ENCODE results near the gene TDRD7. TPM values are rescaled to one million over a fixed set of nuclear protein-coding genes. Genes with fewer than 3 reads are reported as not detected.

TDRD7 gene
- total RNA-seq, 1 donor from 2014 or later: 20.4 TPM

DNA sequence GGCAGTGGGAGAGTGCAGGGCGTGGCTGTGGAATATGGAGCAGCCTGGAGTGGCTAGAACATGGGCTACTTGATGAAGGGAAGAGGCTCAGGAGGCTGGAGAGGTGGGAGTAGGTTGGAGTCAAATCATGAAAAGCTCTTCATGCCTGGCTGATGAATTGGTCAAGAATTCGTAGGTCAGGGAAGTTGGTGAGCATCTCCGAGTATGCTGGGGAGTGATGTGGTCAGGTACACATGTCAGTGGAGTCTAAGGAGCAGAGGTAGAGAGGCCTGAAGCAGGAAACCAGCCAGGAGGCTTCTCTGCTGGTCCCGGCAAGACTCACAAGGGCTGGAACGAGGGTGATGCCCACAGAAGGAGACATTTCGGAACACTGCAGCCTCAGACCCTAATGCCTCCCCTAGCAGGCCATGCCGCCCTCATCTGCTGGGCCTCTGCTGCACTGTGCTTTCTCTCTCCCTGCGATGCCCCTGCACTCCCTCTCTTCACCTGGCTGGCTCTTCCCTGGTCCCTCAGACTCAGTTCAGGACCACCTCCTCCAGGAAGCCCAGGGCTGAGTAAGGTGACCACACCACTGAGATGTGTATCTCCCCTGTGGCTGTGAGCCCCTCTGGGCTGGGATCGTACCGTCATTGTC lies 123.2 kb downstream of the TDRD7 start:
- Histone ChIP-seq H3K4me1 (ENCODE audit: insufficient read depth, low read length) (no peaks in the 10 kb centered on the region), H3K79me2 (ENCODE audit: insufficient read depth, low read length) (no peaks in the 10 kb centered on the region), H3K4me2 (ENCODE audit: low read length) (no peak overlapping the region), H4K20me1 (ENCODE audit: insufficient read depth, low read length) (no peaks in the 10 kb centered on the region), H3K4me3 (ENCODE audit: insufficient read depth, low read depth, low read length) (no peak overlapping the region), H3K27me3 (ENCODE audit: insufficient read depth, low read length) (no peaks in the 10 kb centered on the region), H3K9ac (ENCODE audit: low read length) (no peak overlapping the region), H3K36me3 (ENCODE audit: insufficient read depth, low read length) (no peaks in the 10 kb centered on the region), H3K27ac (ENCODE audit: low read depth, low read length) (no peak overlapping the region), H3K9me3 (ENCODE audit: insufficient read depth, low read depth, low read length) (no peaks in the 10 kb centered on the region), H2AFZ (ENCODE audit: low read depth, low read length) (no peak overlapping the region)
- FAIRE-seq: no peak
- H3K4me3 Mint-ChIP-seq (ENCODE audit: unreplicated experiment): no peak overlapping the region
- DNase-seq (ENCODE audit: low read depth): no peak
- no peak overlapping the region for H3K27ac Mint-ChIP-seq (ENCODE audit: unreplicated experiment)
- TF ChIP-seq, protein P1, sequence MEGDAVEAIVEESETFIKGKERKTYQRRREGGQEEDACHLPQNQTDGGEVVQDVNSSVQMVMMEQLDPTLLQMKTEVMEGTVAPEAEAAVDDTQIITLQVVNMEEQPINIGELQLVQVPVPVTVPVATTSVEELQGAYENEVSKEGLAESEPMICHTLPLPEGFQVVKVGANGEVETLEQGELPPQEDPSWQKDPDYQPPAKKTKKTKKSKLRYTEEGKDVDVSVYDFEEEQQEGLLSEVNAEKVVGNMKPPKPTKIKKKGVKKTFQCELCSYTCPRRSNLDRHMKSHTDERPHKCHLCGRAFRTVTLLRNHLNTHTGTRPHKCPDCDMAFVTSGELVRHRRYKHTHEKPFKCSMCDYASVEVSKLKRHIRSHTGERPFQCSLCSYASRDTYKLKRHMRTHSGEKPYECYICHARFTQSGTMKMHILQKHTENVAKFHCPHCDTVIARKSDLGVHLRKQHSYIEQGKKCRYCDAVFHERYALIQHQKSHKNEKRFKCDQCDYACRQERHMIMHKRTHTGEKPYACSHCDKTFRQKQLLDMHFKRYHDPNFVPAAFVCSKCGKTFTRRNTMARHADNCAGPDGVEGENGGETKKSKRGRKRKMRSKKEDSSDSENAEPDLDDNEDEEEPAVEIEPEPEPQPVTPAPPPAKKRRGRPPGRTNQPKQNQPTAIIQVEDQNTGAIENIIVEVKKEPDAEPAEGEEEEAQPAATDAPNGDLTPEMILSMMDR (IDR thresholded peaks at IDR 0.05; ENCODE audit: insufficient read depth, low read depth, low read length): no peak
- no peak for TF ChIP-seq EZH2 (IDR thresholded peaks at IDR 0.05; ENCODE audit: insufficient read depth, low read length)
- H3K9me3 Mint-ChIP-seq (ENCODE audit: unreplicated experiment): peaks cover 8% of the 10 kb centered on the region
- no peaks in the 10 kb centered on the region for H3K36me3 Mint-ChIP-seq (ENCODE audit: low read depth, unreplicated experiment)
- H3K4me1 Mint-ChIP-seq (ENCODE audit: low read depth, unreplicated experiment): no peaks in the 10 kb centered on the region
- peaks cover 25% of the 10 kb centered on the region for H3K27me3 Mint-ChIP-seq (ENCODE audit: low read depth, unreplicated experiment)

GRCh38 chr9:97535771-97536170 lies 123.9 kb downstream of the TDRD7 start:
- H3K4me1 ChIP-seq (ENCODE audit: insufficient read depth, low read length): no peaks in the 10 kb centered on the region
- FAIRE-seq (no peak), DNase-seq (ENCODE audit: low read depth) (no peak)
- no peaks in the 10 kb centered on the region for H3K79me2 ChIP-seq (ENCODE audit: insufficient read depth, low read length)
- Mint-ChIP-seq H3K36me3 (ENCODE audit: low read depth, unreplicated experiment) (no peaks in the 10 kb centered on the region), H3K27me3 (ENCODE audit: low read depth, unreplicated experiment) (peaks cover 23% of the 10 kb centered on the region), H3K4me3 (ENCODE audit: unreplicated experiment) (no peak overlapping the region), H3K27ac (ENCODE audit: unreplicated experiment) (no peak overlapping the region), H3K9me3 (ENCODE audit: unreplicated experiment) (peaks cover 8% of the 10 kb centered on the region), H3K4me1 (ENCODE audit: low read depth, unreplicated experiment) (no peaks in the 10 kb centered on the region)
- H3K9ac ChIP-seq (ENCODE audit: low read length): no peak overlapping the region
- no peak for TF ChIP-seq EZH2 (IDR thresholded peaks at IDR 0.05; ENCODE audit: insufficient read depth, low read length)
- TF ChIP-seq, protein P1 (IDR thresholded peaks at IDR 0.05; ENCODE audit: insufficient read depth, low read depth, low read length): no peak
- H4K20me1 ChIP-seq (ENCODE audit: insufficient read depth, low read length): no peaks in the 10 kb centered on the region
- H3K4me3 ChIP-seq (ENCODE audit: insufficient read depth, low read depth, low read length): no peak overlapping the region
- no peaks in the 10 kb centered on the region for H3K36me3 ChIP-seq (ENCODE audit: insufficient read depth, low read length)
- no peak overlapping the region for H3K4me2 ChIP-seq (ENCODE audit: low read length)
- no peak overlapping the region for H2AFZ ChIP-seq (ENCODE audit: low read depth, low read length)
- no peak overlapping the region for H3K27ac ChIP-seq (ENCODE audit: low read depth, low read length)
- H3K9me3 ChIP-seq (ENCODE audit: insufficient read depth, low read depth, low read length): no peaks in the 10 kb centered on the region
- H3K27me3 ChIP-seq (ENCODE audit: insufficient read depth, low read length): no peaks in the 10 kb centered on the region

GRCh38 chr9:97536480-97536879 lies 124.6 kb downstream of the TDRD7 start:
- no peaks in the 10 kb centered on the region for H4K20me1 ChIP-seq (ENCODE audit: insufficient read depth, low read length)
- Mint-ChIP-seq H3K36me3 (ENCODE audit: low read depth, unreplicated experiment) (no peaks in the 10 kb centered on the region), H3K9me3 (ENCODE audit: unreplicated experiment) (peaks cover 8% of the 10 kb centered on the region), H3K4me3 (ENCODE audit: unreplicated experiment) (no peak overlapping the region), H3K4me1 (ENCODE audit: low read depth, unreplicated experiment) (no peaks in the 10 kb centered on the region), H3K27ac (ENCODE audit: unreplicated experiment) (no peak overlapping the region), H3K27me3 (ENCODE audit: low read depth, unreplicated experiment) (peaks cover 23% of the 10 kb centered on the region)
- TF ChIP-seq EZH2 (IDR thresholded peaks at IDR 0.05; ENCODE audit: insufficient read depth, low read length): no peak
- TF ChIP-seq, protein P1 (IDR thresholded peaks at IDR 0.05; ENCODE audit: insufficient read depth, low read depth, low read length): no peak
- no peak overlapping the region for H3K9ac ChIP-seq (ENCODE audit: low read length)
- no peaks in the 10 kb centered on the region for H3K79me2 ChIP-seq (ENCODE audit: insufficient read depth, low read length)
- no peaks in the 10 kb centered on the region for H3K27me3 ChIP-seq (ENCODE audit: insufficient read depth, low read length)
- no peak overlapping the region for H3K4me2 ChIP-seq (ENCODE audit: low read length)
- H3K4me1 ChIP-seq (ENCODE audit: insufficient read depth, low read length): no peaks in the 10 kb centered on the region
- H3K36me3 ChIP-seq (ENCODE audit: insufficient read depth, low read length): no peaks in the 10 kb centered on the region
- no peak for DNase-seq (ENCODE audit: low read depth)
- H3K9me3 ChIP-seq (ENCODE audit: insufficient read depth, low read depth, low read length): no peaks in the 10 kb centered on the region
- no peak overlapping the region for H3K27ac ChIP-seq (ENCODE audit: low read depth, low read length)
- no peak overlapping the region for H3K4me3 ChIP-seq (ENCODE audit: insufficient read depth, low read depth, low read length)
- no peak overlapping the region for H2AFZ ChIP-seq (ENCODE audit: low read depth, low read length)
- FAIRE-seq: no peak
